Kidney (tissue), 14 donors: ENCODE measurements around the gene FAM83C. TPM values are rescaled to one million over a fixed set of nuclear protein-coding genes. Genes with fewer than 3 reads are reported as not detected.

Experiments used
- DNase-seq, 5 donors: peaks; one replicate each; pipeline ENCODE4 v3.0.0-alpha.2; 2013 to 2020
- FAIRE-seq: peaks from 2 replicates; lab custom pipeline; 2012; peaks lifted over from hg19 to GRCh38; lab: Jason Lieb, UNC
- H3K27ac ChIP-seq, 2 donors: one replicate each; pipeline ENCODE4 v1.7.0; 2013; ENCODE audit warnings: low read depth in 2 of 2, low read length in 2 of 2, inconsistent platforms in 1 of 2
- H3K27me3 ChIP-seq: one replicate; pipeline ENCODE4 v1.7.1; 2013; ENCODE audit warnings: low read length, inconsistent platforms; ENCODE audit not compliant: control insufficient read depth, insufficient read depth
- H3K36me3 ChIP-seq, 3 donors: one replicate each; pipeline versions ENCODE4 v1.7.0 to v1.7.1; 2013; ENCODE audit warnings: low read length in 3 of 3, control low read depth in 1 of 3, inconsistent platforms in 1 of 3; ENCODE audit not compliant: insufficient read depth in 3 of 3, control insufficient read depth in 2 of 3
- H3K4me1 ChIP-seq, 3 donors: one replicate each; pipeline versions ENCODE4 v1.7.0 to v1.7.1; 2013; ENCODE audit warnings: low read length in 3 of 3, inconsistent platforms in 1 of 3, low read depth in 1 of 3; ENCODE audit not compliant: control insufficient read depth in 2 of 3, insufficient read depth in 2 of 3
- H3K4me3 ChIP-seq, 3 donors: one replicate each; pipeline versions ENCODE4 v1.7.0 to v1.8.1; 2013; ENCODE audit warnings: low read length in 3 of 3, control low read depth in 1 of 3, inconsistent platforms in 1 of 3
- H3K9ac ChIP-seq, 3 donors: one replicate each; pipeline versions ENCODE4 v1.7.0 to v1.7.1; 2013; ENCODE audit warnings: low read length in 3 of 3, control low read depth in 1 of 3, inconsistent platforms in 1 of 3
- H3K9me3 ChIP-seq, 3 donors: one replicate each; pipeline versions ENCODE4 v1.7.0 to v1.7.1; 2013; ENCODE audit warnings: low read length in 3 of 3, control low read depth in 1 of 3, inconsistent platforms in 1 of 3; ENCODE audit not compliant: control insufficient read depth in 2 of 3, insufficient read depth in 1 of 3
- intact Hi-C: fragments of 100-400 bp; cut with DNase I; formaldehyde crosslinking; loops from one replicate; pipeline ENCODE4 v1.11.1; 2022
- polyA plus RNA-seq: library from polyadenylated mRNA; stranded (reverse); fragments of 350-450 nt; fragmentation: Illumina TruSeq; extraction: RNeasy Lipid Tissue Mini Kit (QIAGEN cat#74804); gene quantifications from one replicate; pipeline ENCODE4 v1.2.3, GENCODE V29; 2014; ENCODE audit warnings: low read depth, low replicate concordance; ENCODE audit not compliant: insufficient read depth
- total RNA-seq: library from RNA; stranded (reverse); fragmentation: NEBNext Ultra II Directional; extraction: Animal tissue kit (Norgen Biotek cat#: 25700); gene quantifications from one replicate; pipeline ENCODE4 v1.2.1, GENCODE V29; 2021
- TF ChIP-seq, protein P1 (sequence below): IDR thresholded peaks from 3 replicates; pipeline ENCODE4 v1.5.1; 2012; ENCODE audit warnings: mild to moderate bottlenecking, moderate library complexity, borderline replicate concordance; ENCODE audit not compliant: insufficient read depth; ENCODE audit errors: extremely low read depth
- donor health status: control.
- donor health status: control.
- donor health status: control.
- donor health status: control.
- donor health status: control.
- donor health status: DM: yes; HTN: yes; CAD: no.
- donor health status: Normal renal cell carcinoma (clear cell type).

FAM83C gene
- total and polyA plus RNA-seq, 2 donors from 2014 or later = not detected

- no peak overlapping the region for H3K4me3 ChIP-seq
- intact Hi-C loops = no loop called here
- TF ChIP-seq, protein P1, sequence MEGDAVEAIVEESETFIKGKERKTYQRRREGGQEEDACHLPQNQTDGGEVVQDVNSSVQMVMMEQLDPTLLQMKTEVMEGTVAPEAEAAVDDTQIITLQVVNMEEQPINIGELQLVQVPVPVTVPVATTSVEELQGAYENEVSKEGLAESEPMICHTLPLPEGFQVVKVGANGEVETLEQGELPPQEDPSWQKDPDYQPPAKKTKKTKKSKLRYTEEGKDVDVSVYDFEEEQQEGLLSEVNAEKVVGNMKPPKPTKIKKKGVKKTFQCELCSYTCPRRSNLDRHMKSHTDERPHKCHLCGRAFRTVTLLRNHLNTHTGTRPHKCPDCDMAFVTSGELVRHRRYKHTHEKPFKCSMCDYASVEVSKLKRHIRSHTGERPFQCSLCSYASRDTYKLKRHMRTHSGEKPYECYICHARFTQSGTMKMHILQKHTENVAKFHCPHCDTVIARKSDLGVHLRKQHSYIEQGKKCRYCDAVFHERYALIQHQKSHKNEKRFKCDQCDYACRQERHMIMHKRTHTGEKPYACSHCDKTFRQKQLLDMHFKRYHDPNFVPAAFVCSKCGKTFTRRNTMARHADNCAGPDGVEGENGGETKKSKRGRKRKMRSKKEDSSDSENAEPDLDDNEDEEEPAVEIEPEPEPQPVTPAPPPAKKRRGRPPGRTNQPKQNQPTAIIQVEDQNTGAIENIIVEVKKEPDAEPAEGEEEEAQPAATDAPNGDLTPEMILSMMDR = no peak
- peaks cover 0 to 24% (median 22%) of the 10 kb centered on the region in 3 donors for H3K4me1 ChIP-seq
- H3K9ac ChIP-seq = peak overlapping the region in 1 of 3 donors; percentile 59
- no peak for FAIRE-seq
- no peaks in the 10 kb centered on the region for H3K27me3 ChIP-seq
- H3K36me3 ChIP-seq = peaks cover 0 to 40% (median 8%) of the 10 kb centered on the region in 3 donors
- DNase-seq = no peak
- H3K9me3 ChIP-seq = no peaks in the 10 kb centered on the region
- H3K27ac ChIP-seq = peak overlapping the region; percentile 86 to 91
These were observed 22.0 kb downstream of the FAM83C start for GRCh38 chr20:35270021-35270902.

GRCh38 chr20:35269055-35269781 lies 23.0 kb downstream of the FAM83C start:
- H3K4me3 ChIP-seq = no peak overlapping the region
- H3K9me3 ChIP-seq = no peaks in the 10 kb centered on the region
- H3K4me1 ChIP-seq = peaks cover 0 to 29% (median 22%) of the 10 kb centered on the region in 3 donors
- FAIRE-seq (no peak), DNase-seq (peak; percentile 72 to 90 (median 80))
- H3K9ac ChIP-seq = peak overlapping the region in 2 of 3 donors; percentile 6 to 59
- intact Hi-C loops = no loop called here
- TF ChIP-seq, protein P1 = peak; percentile 73
- H3K27me3 ChIP-seq = no peaks in the 10 kb centered on the region
- peak overlapping the region; percentile 86 to 91 for H3K27ac ChIP-seq
- H3K36me3 ChIP-seq = peaks cover 0 to 30% (median 8%) of the 10 kb centered on the region in 3 donors

DNA sequence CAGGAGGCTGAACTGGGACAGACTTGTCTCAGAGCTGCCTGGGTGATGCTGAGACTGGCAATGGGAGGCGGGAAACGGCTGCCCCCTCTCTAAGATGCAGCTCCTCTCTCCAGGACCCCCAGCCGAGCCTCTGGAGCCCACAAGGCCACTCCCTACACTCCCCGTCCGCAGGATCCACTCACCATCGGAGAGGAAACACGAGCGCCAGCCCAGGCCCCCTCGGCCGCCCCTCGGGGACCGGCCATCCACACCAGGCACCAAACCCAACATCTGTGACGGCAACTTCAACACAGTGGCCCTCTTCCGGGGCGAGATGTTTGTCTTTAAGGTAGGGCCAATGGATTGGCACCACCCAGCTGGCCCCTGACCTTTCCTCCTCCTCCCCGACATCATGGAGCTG lies 25.1 kb downstream of the FAM83C start:
- Histone ChIP-seq H3K9me3 (no peaks in the 10 kb centered on the region), H3K9ac (no peak overlapping the region), H3K4me1 (peaks cover 0 to 38% (median 28%) of the 10 kb centered on the region in 3 donors), H3K4me3 (no peak overlapping the region), H3K36me3 (peaks cover 0 to 23% (median 6%) of the 10 kb centered on the region in 3 donors), H3K27ac (peak overlapping the region in 1 of 2 donors; percentile 84), H3K27me3 (no peaks in the 10 kb centered on the region)
- TF ChIP-seq, protein P1 = no peak
- no peak for DNase-seq
- intact Hi-C loops = no loop called here
- FAIRE-seq = no peak
